Right atrium auricular region (tissue), 2 donors: ENCODE results near the gene WT1. TPM values are rescaled to one million over a fixed set of nuclear protein-coding genes. Genes with fewer than 3 reads are reported as not detected.

Experiments used
- DNase-seq: peaks from one replicate; pipeline ENCODE4 v3.0.0-alpha.2; 2019; ENCODE audit warnings: low spot score
- H3K27ac ChIP-seq, 2 donors: fragments of 200-600 bp; sonication (generic); 1 replicate in 1 of 2; 2 replicates in 1 of 2; pipeline ENCODE4 v1.5.1; 2016 to 2019
- H3K27me3 ChIP-seq, 2 donors: fragments of 200-600 bp; sonication (generic); one replicate each; pipeline versions ENCODE4 v1.5.1 to v1.6.0; 2017 to 2019
- H3K36me3 ChIP-seq: fragments of 200-600 bp; sonication (generic); one replicate; pipeline ENCODE4 v1.5.1; 2016
- H3K4me1 ChIP-seq, 2 donors: fragments of 200-600 bp; sonication (generic); one replicate each; pipeline versions ENCODE4 v1.5.1 to v1.6.0; 2017 to 2019
- H3K4me3 ChIP-seq, 2 donors: fragments of 200-600 bp; sonication (generic); 1 replicate in 1 of 2; 2 replicates in 1 of 2; pipeline ENCODE4 v1.5.1; 2017 to 2019; ENCODE audit warnings: mild to moderate bottlenecking in 1 of 2, moderate library complexity in 1 of 2
- H3K9me3 ChIP-seq, 2 donors: fragments of 200-600 bp; sonication (generic); one replicate each; pipeline ENCODE4 v1.5.1; 2019
- total RNA-seq, 2 donors: library from RNA; depleted of rRNA; stranded (reverse); fragments of >200 nt; gene quantifications; one replicate each; pipeline ENCODE4 v1.1.0, GENCODE V29; 2016
- TF ChIP-seq, protein P1 (sequence below), 2 donors: fragments of 200-600 bp; sonication (generic); IDR thresholded peaks; one replicate each; pipeline ENCODE4 v1.5.1; 2019; ENCODE audit warnings: antibody characterized with exemption in 2 of 2

Gene WT1
- total RNA-seq, 2 donors from 2014 or later, result 8.1 to 10.6 TPM

DNA sequence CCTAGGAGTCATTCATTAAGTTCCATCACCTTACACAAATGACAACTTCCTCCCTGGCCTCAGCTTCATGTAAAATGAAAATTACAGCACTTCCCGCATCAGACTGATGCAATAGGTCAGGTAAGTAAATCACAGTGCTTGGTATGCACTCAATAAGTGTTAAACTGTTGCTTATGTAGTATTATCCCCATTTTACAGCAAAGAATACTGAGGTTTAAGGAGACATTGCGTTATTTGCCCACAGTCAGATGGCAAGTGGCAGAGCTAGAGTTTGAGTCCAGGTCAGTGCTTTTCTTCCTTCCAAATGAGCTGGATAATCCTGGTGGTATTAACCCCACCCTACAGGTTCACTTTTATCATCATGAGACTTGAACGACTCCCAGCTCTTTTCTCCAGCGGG, 29.7 kb downstream of the WT1 start:
- H3K27me3 ChIP-seq, result no peaks in the 10 kb centered on the region
- H3K36me3 ChIP-seq, result no peaks in the 10 kb centered on the region
- H3K4me1 ChIP-seq, result no peaks in the 10 kb centered on the region
- TF ChIP-seq, protein P1, sequence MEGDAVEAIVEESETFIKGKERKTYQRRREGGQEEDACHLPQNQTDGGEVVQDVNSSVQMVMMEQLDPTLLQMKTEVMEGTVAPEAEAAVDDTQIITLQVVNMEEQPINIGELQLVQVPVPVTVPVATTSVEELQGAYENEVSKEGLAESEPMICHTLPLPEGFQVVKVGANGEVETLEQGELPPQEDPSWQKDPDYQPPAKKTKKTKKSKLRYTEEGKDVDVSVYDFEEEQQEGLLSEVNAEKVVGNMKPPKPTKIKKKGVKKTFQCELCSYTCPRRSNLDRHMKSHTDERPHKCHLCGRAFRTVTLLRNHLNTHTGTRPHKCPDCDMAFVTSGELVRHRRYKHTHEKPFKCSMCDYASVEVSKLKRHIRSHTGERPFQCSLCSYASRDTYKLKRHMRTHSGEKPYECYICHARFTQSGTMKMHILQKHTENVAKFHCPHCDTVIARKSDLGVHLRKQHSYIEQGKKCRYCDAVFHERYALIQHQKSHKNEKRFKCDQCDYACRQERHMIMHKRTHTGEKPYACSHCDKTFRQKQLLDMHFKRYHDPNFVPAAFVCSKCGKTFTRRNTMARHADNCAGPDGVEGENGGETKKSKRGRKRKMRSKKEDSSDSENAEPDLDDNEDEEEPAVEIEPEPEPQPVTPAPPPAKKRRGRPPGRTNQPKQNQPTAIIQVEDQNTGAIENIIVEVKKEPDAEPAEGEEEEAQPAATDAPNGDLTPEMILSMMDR (IDR thresholded peaks at IDR 0.05), result no peak
- no peaks in the 10 kb centered on the region for H3K9me3 ChIP-seq
- no peak for DNase-seq
- no peak overlapping the region for H3K4me3 ChIP-seq
- no peak overlapping the region for H3K27ac ChIP-seq

GRCh38 chr11:32402836-32403235, 32.5 kb downstream of the WT1 start:
- H3K36me3 ChIP-seq, result no peaks in the 10 kb centered on the region
- no peaks in the 10 kb centered on the region for H3K27me3 ChIP-seq
- no peak overlapping the region for H3K4me3 ChIP-seq
- TF ChIP-seq, protein P1 (IDR thresholded peaks at IDR 0.05), result no peak
- DNase-seq, result no peak
- no peak overlapping the region for H3K27ac ChIP-seq
- H3K9me3 ChIP-seq, result no peaks in the 10 kb centered on the region
- H3K4me1 ChIP-seq, result no peaks in the 10 kb centered on the region

GRCh38 chr11:32400670-32401369, 34.5 kb downstream of the WT1 start:
- no peak for DNase-seq
- Histone ChIP-seq H3K4me1 (no peaks in the 10 kb centered on the region), H3K36me3 (no peaks in the 10 kb centered on the region), H3K27me3 (no peaks in the 10 kb centered on the region), H3K9me3 (no peaks in the 10 kb centered on the region), H3K4me3 (no peak overlapping the region), H3K27ac (no peak overlapping the region)
- TF ChIP-seq, protein P1 (IDR thresholded peaks at IDR 0.05), result no peak

- H3K9me3 ChIP-seq, result no peaks in the 10 kb centered on the region
- DNase-seq, result no peak
- TF ChIP-seq, protein P1 (IDR thresholded peaks at IDR 0.05), result no peak
- no peak overlapping the region for H3K27ac ChIP-seq
- no peak overlapping the region for H3K4me3 ChIP-seq
- no peaks in the 10 kb centered on the region for H3K36me3 ChIP-seq
- no peaks in the 10 kb centered on the region for H3K27me3 ChIP-seq
- no peaks in the 10 kb centered on the region for H3K4me1 ChIP-seq
Measured at GRCh38 chr11:32400196-32400595, 35.1 kb downstream of the WT1 start.

GRCh38 chr11:32396991-32397390, 38.3 kb downstream of the WT1 start:
- Histone ChIP-seq H3K4me1 (no peaks in the 10 kb centered on the region), H3K9me3 (no peaks in the 10 kb centered on the region), H3K36me3 (no peaks in the 10 kb centered on the region), H3K27ac (no peak overlapping the region), H3K27me3 (no peaks in the 10 kb centered on the region), H3K4me3 (no peak overlapping the region)
- TF ChIP-seq, protein P1 (IDR thresholded peaks at IDR 0.05), result no peak
- DNase-seq, result no peak

DNA sequence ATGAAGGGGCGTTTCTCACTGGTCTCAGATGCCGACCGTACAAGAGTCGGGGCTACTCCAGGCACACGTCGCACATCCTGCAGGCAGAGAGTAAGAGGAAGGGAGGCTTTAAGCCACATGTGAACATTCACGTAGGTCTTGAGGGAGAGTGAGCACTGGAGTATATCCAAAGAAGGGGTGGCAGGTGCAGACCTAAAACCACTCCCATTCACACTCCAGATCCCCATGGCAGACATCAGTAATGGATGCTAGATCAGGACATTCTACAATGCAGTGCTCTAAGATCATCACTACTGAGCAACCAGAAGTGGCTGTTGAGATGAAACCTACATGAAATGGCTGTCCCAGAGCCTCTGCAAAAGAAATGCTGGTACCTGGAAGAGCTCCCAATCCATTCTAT, 39.0 kb downstream of the WT1 start:
- Histone ChIP-seq H3K27me3 (no peaks in the 10 kb centered on the region), H3K9me3 (no peaks in the 10 kb centered on the region), H3K36me3 (no peaks in the 10 kb centered on the region), H3K4me3 (no peak overlapping the region), H3K4me1 (no peaks in the 10 kb centered on the region), H3K27ac (no peak overlapping the region)
- no peak for DNase-seq
- TF ChIP-seq, protein P1 (IDR thresholded peaks at IDR 0.05), result no peak
